OCI-LY7 (cell line): ENCODE data around the gene C4orf36. TPM values are rescaled to one million over a fixed set of nuclear protein-coding genes. Genes with fewer than 3 reads are reported as not detected.

Source experiments
- BruUV-seq: library from RNA; stranded (reverse); fragments of 400-500 nt; replicated peaks from 2 replicates; lab custom pipeline; 2021; lab: Mats Ljungman, UMichigan
- CTCF ChIA-PET: fragments of 300-600 bp; sonication (Branson Sonifier 250); formaldehyde crosslinking; loops from one replicate; lab custom pipeline; 2022; ENCODE audit warnings: antibody characterized with exemption; ENCODE audit not compliant: unreplicated experiment; lab: Charles Lee
- POLR2A ChIA-PET: fragments of 300-600 bp; sonication (Branson Sonifier 250); formaldehyde crosslinking; loops from one replicate; lab custom pipeline; 2022; ENCODE audit warnings: antibody characterized with exemption; lab: Charles Lee
- DNase-seq: peaks from one replicate; pipeline ENCODE4 v3.0.0-alpha.2; 2015; ENCODE audit warnings: low spot score
- H2AFZ ChIP-seq: fragments of 200-600 bp; sonication (generic), shearing (Covaris generic); 2 replicates; pipeline ENCODE4 v1.6.1; 2014; ENCODE audit warnings: mild to moderate bottlenecking, antibody characterized with exemption, low read length, moderate library complexity
- H3K27ac ChIP-seq: fragments of 200-600 bp; sonication (generic); 2 replicates; pipeline ENCODE4 v1.5.1; 2014; ENCODE audit warnings: mixed run types, low read depth, mild to moderate bottlenecking, moderate library complexity, low read length, inconsistent platforms; ENCODE audit not compliant: poor library complexity, severe bottlenecking
- H3K36me3 ChIP-seq: fragments of 200-600 bp; sonication (generic); 2 replicates; pipeline ENCODE4 v1.6.1; 2014; ENCODE audit warnings: mild to moderate bottlenecking, antibody characterized with exemption, low read length, moderate library complexity, mixed read lengths; ENCODE audit not compliant: insufficient read depth
- H3K4me1 ChIP-seq: fragments of 200-600 bp; sonication (generic); 2 replicates; pipeline ENCODE4 v1.5.1; 2014; ENCODE audit warnings: mild to moderate bottlenecking, low read length; ENCODE audit not compliant: insufficient read depth, poor library complexity, severe bottlenecking
- H3K4me2 ChIP-seq: fragments of 200-600 bp; sonication (generic); 2 replicates; pipeline ENCODE4 v1.6.1; 2014; ENCODE audit warnings: mild to moderate bottlenecking, low read length
- H3K4me3 ChIP-seq: fragments of 200-600 bp; sonication (generic); 2 replicates; pipeline ENCODE4 v1.5.1; 2014; ENCODE audit warnings: mild to moderate bottlenecking, low read depth, low read length; ENCODE audit not compliant: poor library complexity, severe bottlenecking
- H3K79me2 ChIP-seq: fragments of 200-600 bp; sonication (generic); 2 replicates; pipeline ENCODE4 v1.6.1; 2016; ENCODE audit warnings: low read depth, mild to moderate bottlenecking, low read length, moderate library complexity, mixed read lengths; ENCODE audit not compliant: insufficient read depth
- H3K9me2 ChIP-seq: fragments of 200-600 bp; sonication (generic); 2 replicates; pipeline ENCODE4 v1.6.1; 2016; ENCODE audit warnings: mild to moderate bottlenecking, low read length, mixed read lengths; ENCODE audit not compliant: insufficient read depth
- H3K9me3 ChIP-seq: fragments of 200-600 bp; sonication (generic); 2 replicates; pipeline ENCODE4 v1.6.1; 2014; ENCODE audit warnings: mild to moderate bottlenecking, mixed run types, low read length, mixed read lengths
- H4K20me1 ChIP-seq: fragments of 200-600 bp; sonication (generic); 2 replicates; pipeline ENCODE4 v1.6.1; 2014; ENCODE audit warnings: mild to moderate bottlenecking, antibody characterized with exemption, low read length, moderate library complexity, mixed read lengths; ENCODE audit not compliant: insufficient read depth
- EZH2phosphoT487 ChIP-seq: fragments of 200-600 bp; sonication (generic); IDR thresholded peaks from 2 replicates; pipeline ENCODE4 v1.6.1; 2018; ENCODE audit warnings: low read depth, borderline replicate concordance, mild to moderate bottlenecking, mixed run types, antibody characterized with exemption, low read length, moderate library complexity, mixed read lengths
- intact Hi-C: fragments of 100-400 bp; cut with micrococcal nuclease; formaldehyde crosslinking; loops from one replicate; pipeline ENCODE4 v1.10.0; 2022; ENCODE audit not compliant: unreplicated experiment
- total RNA-seq, 2 experiments: library from RNA; depleted of rRNA in 1 of 2; stranded (reverse); fragments of >200 nt in 1 of 2; shearing (Covaris generic) in 1 of 2; gene quantifications; 2 replicates each; pipeline ENCODE4 v1.2.3, GENCODE V29; 2014 to 2022
- TF ChIP-seq, protein P1 (sequence below): fragments of 200-600 bp; sonication (generic); conservative IDR thresholded peaks from 2 replicates; pipeline ENCODE4 v1.5.1; 2014; ENCODE audit warnings: mild to moderate bottlenecking, antibody characterized with exemption, low read length, moderate library complexity, mixed read lengths

Gene C4orf36
- total RNA-seq, 2 experiments from 2014 or later = 1.4 TPM; not detected in 1

DNA sequence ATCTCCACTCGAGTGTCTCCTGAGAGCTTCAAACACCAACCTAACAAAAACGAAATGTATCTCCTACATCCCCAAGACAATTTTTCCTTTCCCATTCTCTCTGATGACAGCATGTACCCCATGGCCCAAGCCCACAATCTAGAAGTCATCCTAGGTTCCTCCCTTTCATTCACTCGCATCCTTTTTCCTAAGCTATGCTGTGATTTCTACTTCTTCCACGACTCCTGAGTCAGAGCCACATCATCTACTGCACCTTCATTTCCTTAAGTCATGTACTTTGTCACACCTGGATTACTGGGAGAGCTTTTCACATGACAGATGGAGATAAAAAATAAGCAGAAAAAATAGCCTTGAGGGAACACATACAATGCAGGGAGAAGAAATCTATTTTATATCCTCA, 20.1 kb downstream of the C4orf36 start:
- no TSS peak for BruUV-seq
- intact Hi-C loops = no loop called here
- Histone ChIP-seq H3K79me2 (no peaks in the 10 kb centered on the region), H3K4me2 (no peak overlapping the region), H2AFZ (no peak overlapping the region), H4K20me1 (no peaks in the 10 kb centered on the region), H3K9me3 (no peaks in the 10 kb centered on the region), H3K4me3 (no peak overlapping the region), H3K9me2 (no peaks in the 10 kb centered on the region), H3K4me1 (no peaks in the 10 kb centered on the region), H3K36me3 (no peaks in the 10 kb centered on the region), H3K27ac (no peak overlapping the region)
- DNase-seq = no peak
- ChIA-PET CTCF (no interaction called here), POLR2A (no interaction called here)
- no peak for TF ChIP-seq EZH2phosphoT487
- TF ChIP-seq, protein P1, sequence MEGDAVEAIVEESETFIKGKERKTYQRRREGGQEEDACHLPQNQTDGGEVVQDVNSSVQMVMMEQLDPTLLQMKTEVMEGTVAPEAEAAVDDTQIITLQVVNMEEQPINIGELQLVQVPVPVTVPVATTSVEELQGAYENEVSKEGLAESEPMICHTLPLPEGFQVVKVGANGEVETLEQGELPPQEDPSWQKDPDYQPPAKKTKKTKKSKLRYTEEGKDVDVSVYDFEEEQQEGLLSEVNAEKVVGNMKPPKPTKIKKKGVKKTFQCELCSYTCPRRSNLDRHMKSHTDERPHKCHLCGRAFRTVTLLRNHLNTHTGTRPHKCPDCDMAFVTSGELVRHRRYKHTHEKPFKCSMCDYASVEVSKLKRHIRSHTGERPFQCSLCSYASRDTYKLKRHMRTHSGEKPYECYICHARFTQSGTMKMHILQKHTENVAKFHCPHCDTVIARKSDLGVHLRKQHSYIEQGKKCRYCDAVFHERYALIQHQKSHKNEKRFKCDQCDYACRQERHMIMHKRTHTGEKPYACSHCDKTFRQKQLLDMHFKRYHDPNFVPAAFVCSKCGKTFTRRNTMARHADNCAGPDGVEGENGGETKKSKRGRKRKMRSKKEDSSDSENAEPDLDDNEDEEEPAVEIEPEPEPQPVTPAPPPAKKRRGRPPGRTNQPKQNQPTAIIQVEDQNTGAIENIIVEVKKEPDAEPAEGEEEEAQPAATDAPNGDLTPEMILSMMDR = no peak

DNA sequence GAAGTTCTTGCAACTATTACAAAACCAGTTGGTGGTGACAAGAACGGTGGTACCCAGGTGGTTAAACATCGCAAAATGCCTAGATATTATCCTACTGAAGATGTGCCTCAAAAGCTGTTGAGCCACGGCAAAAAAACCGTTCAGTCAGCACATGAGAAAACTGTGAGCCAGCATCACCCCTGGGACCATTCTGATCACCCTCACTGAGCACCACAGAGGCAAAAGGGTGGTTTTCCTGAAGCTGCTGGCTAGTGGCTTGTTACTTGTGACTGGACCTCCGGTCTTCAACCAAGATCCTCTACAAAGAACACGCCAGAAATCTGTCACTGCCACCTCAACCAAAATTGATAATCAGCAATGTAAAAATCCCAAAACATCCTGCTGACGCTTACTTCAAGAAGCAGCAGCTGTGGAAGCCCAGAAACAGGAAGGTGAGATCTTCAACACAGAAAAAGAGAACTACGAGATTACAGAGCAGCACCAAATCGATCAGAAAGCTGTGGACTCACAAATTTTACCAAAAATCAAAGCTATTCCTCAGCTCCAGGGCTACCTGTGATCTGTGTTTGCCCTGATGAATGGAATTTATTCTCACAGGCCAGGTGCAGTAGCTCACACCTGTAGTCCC, 21.7 kb downstream of the C4orf36 start:
- no peak overlapping the region for H3K27ac ChIP-seq
- H4K20me1 ChIP-seq = no peaks in the 10 kb centered on the region
- H3K9me3 ChIP-seq = no peaks in the 10 kb centered on the region
- H3K4me2 ChIP-seq = no peak overlapping the region
- no TSS peak for BruUV-seq
- no peaks in the 10 kb centered on the region for H3K9me2 ChIP-seq
- H3K36me3 ChIP-seq = no peaks in the 10 kb centered on the region
- H3K4me3 ChIP-seq = no peak overlapping the region
- H2AFZ ChIP-seq = no peak overlapping the region
- ChIA-PET CTCF (no interaction called here), POLR2A (interaction anchor here (0.6 kb wide), 1 partner anchor 568 kb away, joined by 5 read pairs; no protein-coding TSS in a partner anchor)
- DNase-seq = no peak
- no peak for TF ChIP-seq EZH2phosphoT487
- TF ChIP-seq, protein P1 = no peak
- intact Hi-C loops = no loop called here
- H3K79me2 ChIP-seq = no peaks in the 10 kb centered on the region
- no peaks in the 10 kb centered on the region for H3K4me1 ChIP-seq

DNA sequence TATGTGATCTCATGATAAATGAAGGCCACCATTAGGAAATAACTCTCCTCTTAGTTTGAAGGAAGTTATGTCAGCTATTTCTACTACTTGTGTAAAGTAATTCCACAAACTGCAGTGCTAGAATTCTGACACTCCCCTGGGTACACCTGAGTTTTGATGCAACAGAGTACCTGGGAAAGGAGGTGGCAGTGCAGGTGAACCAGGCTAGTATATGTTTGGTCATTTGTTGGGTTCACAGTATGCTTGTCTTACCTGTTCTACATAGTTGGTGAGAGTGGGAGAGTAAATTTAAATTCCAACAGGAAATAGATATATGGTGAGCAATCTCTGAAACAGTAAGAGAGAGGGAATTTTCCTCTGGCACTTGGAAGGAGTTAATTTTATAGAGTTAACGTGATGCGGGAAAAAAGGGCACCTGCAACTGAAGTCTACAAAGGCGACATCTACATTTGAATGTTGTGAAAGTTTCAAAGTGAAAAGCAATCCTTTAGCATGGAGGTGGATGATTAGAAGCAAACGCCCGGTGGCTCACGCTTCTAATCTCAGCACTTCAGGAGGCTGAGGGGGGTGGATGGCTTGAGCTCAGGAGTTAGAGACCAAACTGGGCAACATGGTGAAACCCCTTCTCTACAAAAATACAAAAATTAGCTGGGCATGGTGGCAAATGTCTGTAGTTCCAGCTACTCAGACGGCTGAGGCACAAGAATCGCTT, 34.7 kb downstream of the C4orf36 start:
- intact Hi-C loops = no loop called here
- no peaks in the 10 kb centered on the region for H3K9me3 ChIP-seq
- H3K4me3 ChIP-seq = no peak overlapping the region
- DNase-seq = no peak
- BruUV-seq = no TSS peak
- CTCF ChIA-PET = no interaction called here
- TF ChIP-seq EZH2phosphoT487 = no peak
- TF ChIP-seq, protein P1 = no peak
- no peak overlapping the region for H2AFZ ChIP-seq
- no peaks in the 10 kb centered on the region for H3K36me3 ChIP-seq
- H4K20me1 ChIP-seq = no peaks in the 10 kb centered on the region
- no peak overlapping the region for H3K27ac ChIP-seq
- H3K9me2 ChIP-seq = no peaks in the 10 kb centered on the region
- no peaks in the 10 kb centered on the region for H3K4me1 ChIP-seq
- H3K79me2 ChIP-seq = no peaks in the 10 kb centered on the region
- H3K4me2 ChIP-seq = no peak overlapping the region
- POLR2A ChIA-PET = no interaction called here
